Upper lobe of left lung (tissue), 6 donors: ENCODE measurements around the gene EHD4. TPM values are rescaled to one million over a fixed set of nuclear protein-coding genes. Genes with fewer than 3 reads are reported as not detected.

Experiments used
- ATAC-seq, 2 donors: fragments of 200-7000 bp; cut with Tn5 transposase; one replicate each; pipeline ENCODE4 v1.9.1; 2022; ENCODE audit warnings: mild to moderate bottlenecking in 2 of 2, moderate library complexity in 2 of 2; ENCODE audit not compliant: low FRiP score in 2 of 2
- DNase-seq, 2 donors: peaks; one replicate each; pipeline ENCODE4 v3.0.0-alpha.2; 2019 to 2020
- H3K27ac ChIP-seq, 4 donors: fragments of 200-600 bp; sonication (generic); one replicate each; pipeline ENCODE4 v1.5.1; 2016 to 2019
- H3K27me3 ChIP-seq, 4 donors: fragments of 200-600 bp; sonication (generic); one replicate each; pipeline ENCODE4 v1.5.1; 2017 to 2019
- H3K36me3 ChIP-seq, 4 donors: fragments of 200-600 bp; sonication (generic); one replicate each; pipeline ENCODE4 v1.5.1; 2016 to 2019
- H3K4me1 ChIP-seq, 4 donors: fragments of 200-600 bp; sonication (generic); one replicate each; pipeline ENCODE4 v1.5.1; 2018 to 2019
- H3K4me3 ChIP-seq, 4 donors: fragments of 200-600 bp; sonication (generic); one replicate each; pipeline ENCODE4 v1.5.1; 2017 to 2019; ENCODE audit warnings: mild to moderate bottlenecking in 2 of 4, moderate library complexity in 1 of 4
- H3K9me3 ChIP-seq, 4 donors: fragments of 200-600 bp; sonication (generic); one replicate each; pipeline ENCODE4 v1.5.1; 2018 to 2019
- CTCF ChIP-seq, 6 experiments: fragments of 450-650 bp in 4 of 6; fragments of 200-600 bp in 2 of 6; sonication (generic) in 2 of 6; IDR thresholded peaks; one replicate each; pipeline ENCODE4 v1.5.1; 2016 to 2019; ENCODE audit warnings: antibody characterized with exemption in 6 of 6
- EP300 ChIP-seq, 4 donors: sonication (generic); formaldehyde crosslinking; IDR thresholded peaks; one replicate each; pipeline ENCODE4 v1.5.1; 2017; ENCODE audit warnings: antibody characterized with exemption in 4 of 4, control low read depth in 2 of 4
- POLR2A ChIP-seq, 4 donors: fragments of 450-650 bp; IDR thresholded peaks; one replicate each; pipeline ENCODE4 v1.5.1; 2016 to 2017; ENCODE audit warnings: antibody characterized with exemption in 4 of 4, mild to moderate bottlenecking in 2 of 4
- POLR2AphosphoS5 ChIP-seq, 2 donors: sonication (generic); formaldehyde crosslinking; IDR thresholded peaks; one replicate each; pipeline ENCODE4 v1.5.1; 2017; ENCODE audit warnings: antibody characterized with exemption in 2 of 2
- WGBS, 2 donors: methylation state at CpG; one replicate each; pipeline ENCODE4 v1.1.5; 2017 to 2018; 5-methylcytosine and 5-hydroxymethylcytosine counted together
- total RNA-seq, 6 donors: library from RNA; depleted of rRNA in 4 of 6; stranded (reverse); fragments of >200 nt in 4 of 6; gene quantifications; one replicate each; pipeline versions ENCODE4 v1.1.0 to v1.2.1, GENCODE V29; 2016 to 2021
- donor health status: DM: no; HTN: no; CAD: no; lungs with moderate emphysema.
- donor health status: DM: no; HTN: yes; CAD: no; lungs with severe emphysema.

Gene EHD4
- total RNA-seq, 6 donors from 2014 or later = 23.0 to 46.4 (median 31.5) TPM

GRCh38 chr15:41894251-41894790 is 78.0 kb downstream of the EHD4 start:
- Histone ChIP-seq H3K27ac (peak overlapping the region; percentile 36 to 80 (median 76)), H3K9me3 (no peaks in the 10 kb centered on the region), H3K27me3 (no peaks in the 10 kb centered on the region), H3K4me1 (peaks cover 19 to 28% (median 23%) of the 10 kb centered on the region in 4 donors), H3K4me3 (peak overlapping the region in 2 of 4 donors; percentile 7 to 29), H3K36me3 (peaks cover 0 to 21% (median 3%) of the 10 kb centered on the region in 4 donors)
- WGBS, 2 donors = 70 to 93% methylated on average over 9 to 15 of the region's 17 CpGs
- no peak for DNase-seq
- no peak for TF ChIP-seq POLR2AphosphoS5 (IDR thresholded peaks at IDR 0.05)
- TF ChIP-seq CTCF (IDR thresholded peaks at IDR 0.05) = no peak
- no peak for TF ChIP-seq POLR2A (IDR thresholded peaks at IDR 0.05)
- no peak for TF ChIP-seq EP300 (IDR thresholded peaks at IDR 0.05)
- ATAC-seq = peak; percentile 1 to 3

DNA sequence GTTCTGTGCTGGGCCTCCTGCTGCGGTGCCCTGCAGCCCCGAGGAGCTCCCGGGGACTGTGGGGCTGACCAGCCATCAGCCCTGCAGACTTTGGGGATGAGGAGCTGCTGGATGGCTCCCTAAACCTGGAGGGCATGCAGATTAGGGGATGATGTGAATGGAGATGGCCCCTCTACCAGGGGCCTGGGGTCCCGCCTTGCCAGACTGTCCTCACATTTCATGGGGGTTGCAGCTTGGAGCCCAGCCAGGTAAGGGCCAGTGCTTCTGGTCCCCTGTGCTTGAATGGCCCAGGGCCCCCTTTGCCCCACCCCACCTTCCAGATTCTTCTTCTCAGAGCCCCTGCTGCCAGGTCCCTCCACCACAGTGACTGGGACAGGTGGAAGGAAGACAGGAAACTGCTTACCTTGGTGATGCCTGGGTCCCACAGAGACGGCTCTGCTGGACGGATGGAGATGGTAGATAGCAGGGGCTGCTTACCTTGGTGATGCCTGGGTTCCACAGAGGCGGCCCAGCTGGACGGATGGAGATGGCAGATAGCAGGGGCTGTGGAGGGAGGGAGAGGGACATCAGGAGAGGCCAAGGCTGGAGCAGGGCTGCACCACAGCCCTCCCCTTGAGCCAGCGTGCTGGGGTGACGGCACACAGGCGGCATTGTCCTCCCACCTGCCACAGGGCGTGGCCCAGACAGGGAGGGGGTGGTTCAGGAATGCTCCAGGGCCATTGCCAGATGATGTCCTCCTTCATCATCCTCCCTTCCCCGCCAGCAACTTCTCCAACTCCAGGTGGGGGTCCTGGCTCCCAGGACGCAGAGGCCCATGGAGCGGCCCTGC is 78.7 kb downstream of the EHD4 start, which contains the start of gene SPTBN5:
Gene SPTBN5 (minus strand): TSS at position 632 of the 829 bp plus-strand sequence. CDS start 556 bp downstream, at position 76.
- peak within 1 kb of the TSS; percentile 36 to 80 (median 76) for H3K27ac ChIP-seq
- no peaks in the 10 kb centered on the region for H3K9me3 ChIP-seq
- peak within 1 kb of the TSS in 2 of 4 donors; percentile 7 to 29 for H3K4me3 ChIP-seq

DNA sequence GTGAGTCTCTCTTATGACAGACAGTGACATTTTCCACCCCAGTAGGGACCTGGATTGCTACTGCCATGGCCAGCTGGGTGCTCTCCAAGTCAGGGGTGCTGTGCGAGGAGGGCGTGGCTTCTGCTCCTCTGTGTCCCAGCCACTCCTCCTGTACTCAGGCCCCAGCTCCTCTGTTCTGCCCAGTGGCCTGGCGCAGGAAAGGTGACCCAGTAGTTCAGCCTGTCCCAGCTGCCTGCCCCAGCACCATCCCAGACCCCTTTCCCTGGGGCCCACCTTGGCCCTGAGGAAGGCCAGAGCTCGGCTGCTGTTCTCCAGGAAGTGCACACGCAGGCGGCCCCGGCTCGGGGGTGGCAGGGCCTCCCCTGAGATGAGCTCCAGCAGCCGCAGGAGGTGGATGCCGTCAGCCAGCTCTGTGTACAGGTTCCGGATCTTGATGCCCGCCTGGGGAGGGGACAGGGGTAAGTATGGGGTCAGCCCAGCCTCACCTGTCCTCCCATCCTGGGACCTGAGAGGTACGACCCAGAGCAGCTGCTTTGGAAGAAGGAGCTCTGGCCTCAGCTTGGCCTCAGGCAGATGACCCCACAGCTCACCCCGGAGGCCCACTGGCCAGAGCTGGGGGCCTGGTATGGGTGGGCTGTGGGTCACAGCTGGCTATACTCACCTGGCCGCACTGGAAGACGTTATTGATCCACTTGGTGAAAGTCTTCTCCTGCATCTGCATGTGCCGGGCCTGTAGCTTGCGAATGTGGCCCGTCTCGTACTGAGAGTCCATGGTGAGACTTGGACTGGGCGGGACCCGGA is 79.5 kb downstream of the EHD4 start:
- no peak overlapping the region for H3K4me3 ChIP-seq
- peak overlapping the region in 1 of 4 donors; percentile 6 for H3K27ac ChIP-seq
- peaks cover 0 to 6% (median 0%) of the 10 kb centered on the region in 4 donors for H3K36me3 ChIP-seq
- H3K27me3 ChIP-seq = no peaks in the 10 kb centered on the region
- peak in 1 of 2 donors; percentile 39 for ATAC-seq
- TF ChIP-seq EP300 (IDR thresholded peaks at IDR 0.05) (no peak), POLR2A (IDR thresholded peaks at IDR 0.05) (no peak), POLR2AphosphoS5 (IDR thresholded peaks at IDR 0.05) (no peak), CTCF (IDR thresholded peaks at IDR 0.05) (no peak)
- 70 to 75% methylated on average over 5 to 22 of the region's 22 CpGs for WGBS, 2 donors
- DNase-seq = peak; percentile 78 to 90
- H3K4me1 ChIP-seq = peaks cover 19 to 28% (median 24%) of the 10 kb centered on the region in 4 donors
- no peaks in the 10 kb centered on the region for H3K9me3 ChIP-seq

More for the DNA sequence above, 78.7 kb downstream of the EHD4 start, which contains the start of gene SPTBN5:
- no peak for DNase-seq
- H3K4me1 ChIP-seq = peaks cover 19 to 28% (median 24%) of the 10 kb centered on the region in 4 donors
- peaks cover 0 to 14% (median 0%) of the 10 kb centered on the region in 4 donors for H3K36me3 ChIP-seq
- H3K27me3 ChIP-seq = no peaks in the 10 kb centered on the region
- ATAC-seq = no peak
- WGBS, 2 donors = 85 to 89% methylated on average over 10 to 14 of the region's 15 CpGs
- TF ChIP-seq POLR2A (IDR thresholded peaks at IDR 0.05) (no peak), CTCF (IDR thresholded peaks at IDR 0.05) (no peak), EP300 (IDR thresholded peaks at IDR 0.05) (no peak), POLR2AphosphoS5 (IDR thresholded peaks at IDR 0.05) (no peak)

DNA sequence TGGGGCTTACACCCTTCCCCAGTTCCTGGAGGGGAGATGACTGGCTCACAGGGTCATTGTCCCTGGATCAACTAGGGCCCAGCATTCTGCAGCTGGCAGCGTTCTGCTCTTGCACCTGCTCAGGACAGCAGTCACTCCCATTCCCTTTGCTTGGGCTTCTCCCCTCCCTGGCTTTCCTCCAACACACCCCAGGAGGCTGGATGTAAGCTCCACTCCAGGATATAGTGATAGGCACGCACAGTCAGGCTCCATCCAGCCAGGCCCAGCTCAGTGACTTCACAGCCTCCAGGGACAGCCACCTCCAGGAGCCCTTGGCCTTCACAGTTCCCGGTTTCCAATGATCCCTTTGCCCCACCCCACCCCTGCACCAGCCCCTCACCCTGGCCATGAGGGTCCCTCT is 80.4 kb downstream of the EHD4 start:
- no peak for TF ChIP-seq EP300 (IDR thresholded peaks at IDR 0.05)
- no peak for TF ChIP-seq POLR2AphosphoS5 (IDR thresholded peaks at IDR 0.05)
- no peak for TF ChIP-seq CTCF (IDR thresholded peaks at IDR 0.05)
- TF ChIP-seq POLR2A (IDR thresholded peaks at IDR 0.05) = no peak
- WGBS, 2 donors = 92 to 94% methylated on average over 2 to 3 of the region's 3 CpGs

More for the DNA sequence above, 80.4 kb downstream of the EHD4 start:
- no peaks in the 10 kb centered on the region for H3K9me3 ChIP-seq
- no peak overlapping the region for H3K4me3 ChIP-seq
- no peak for DNase-seq
- ATAC-seq = no peak
- H3K36me3 ChIP-seq = no peaks in the 10 kb centered on the region
- H3K4me1 ChIP-seq = peaks cover 19 to 28% (median 24%) of the 10 kb centered on the region in 4 donors
- H3K27ac ChIP-seq = no peak overlapping the region
- no peaks in the 10 kb centered on the region for H3K27me3 ChIP-seq
